Upper lobe of left lung (tissue), 4 donors: ENCODE measurements around the gene HDAC8.

Experiments
- POLR2A ChIP-seq, 4 donors: fragments of 450-650 bp; IDR thresholded peaks; one replicate each; pipeline ENCODE4 v1.5.1; 2016 to 2017; ENCODE audit warnings: antibody characterized with exemption in 4 of 4, mild to moderate bottlenecking in 2 of 4
- POLR2AphosphoS5 ChIP-seq, 2 donors: sonication (generic); formaldehyde crosslinking; IDR thresholded peaks; one replicate each; pipeline ENCODE4 v1.5.1; 2017; ENCODE audit warnings: antibody characterized with exemption in 2 of 2
- TF ChIP-seq, protein P1 (sequence below), 6 experiments: fragments of 450-650 bp in 4 of 6; fragments of 200-600 bp in 2 of 6; sonication (generic) in 2 of 6; IDR thresholded peaks; one replicate each; pipeline ENCODE4 v1.5.1; 2016 to 2019; ENCODE audit warnings: antibody characterized with exemption in 6 of 6

DNA sequence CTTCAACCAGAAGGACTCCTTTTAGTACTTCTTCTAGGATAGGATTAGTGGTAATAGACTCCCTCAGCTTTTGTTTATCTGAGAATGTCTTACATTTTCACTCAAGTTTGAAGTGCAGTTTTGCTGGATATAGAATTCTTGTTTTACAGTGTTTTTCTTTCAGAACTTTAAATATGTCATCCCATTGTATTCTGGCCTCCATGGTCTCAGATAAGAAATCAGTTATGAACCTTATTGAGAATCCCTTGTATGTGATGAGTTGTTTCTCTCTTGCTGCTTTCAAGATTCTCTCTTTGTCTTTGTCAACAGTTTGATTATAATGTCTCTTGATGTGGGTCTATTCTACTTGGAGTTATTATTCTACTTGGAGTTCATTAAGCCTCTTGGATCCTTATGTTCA is 150.8 kb downstream of the HDAC8 start:
- TF ChIP-seq POLR2A (IDR thresholded peaks at IDR 0.05) = no peak
- TF ChIP-seq, protein P1, sequence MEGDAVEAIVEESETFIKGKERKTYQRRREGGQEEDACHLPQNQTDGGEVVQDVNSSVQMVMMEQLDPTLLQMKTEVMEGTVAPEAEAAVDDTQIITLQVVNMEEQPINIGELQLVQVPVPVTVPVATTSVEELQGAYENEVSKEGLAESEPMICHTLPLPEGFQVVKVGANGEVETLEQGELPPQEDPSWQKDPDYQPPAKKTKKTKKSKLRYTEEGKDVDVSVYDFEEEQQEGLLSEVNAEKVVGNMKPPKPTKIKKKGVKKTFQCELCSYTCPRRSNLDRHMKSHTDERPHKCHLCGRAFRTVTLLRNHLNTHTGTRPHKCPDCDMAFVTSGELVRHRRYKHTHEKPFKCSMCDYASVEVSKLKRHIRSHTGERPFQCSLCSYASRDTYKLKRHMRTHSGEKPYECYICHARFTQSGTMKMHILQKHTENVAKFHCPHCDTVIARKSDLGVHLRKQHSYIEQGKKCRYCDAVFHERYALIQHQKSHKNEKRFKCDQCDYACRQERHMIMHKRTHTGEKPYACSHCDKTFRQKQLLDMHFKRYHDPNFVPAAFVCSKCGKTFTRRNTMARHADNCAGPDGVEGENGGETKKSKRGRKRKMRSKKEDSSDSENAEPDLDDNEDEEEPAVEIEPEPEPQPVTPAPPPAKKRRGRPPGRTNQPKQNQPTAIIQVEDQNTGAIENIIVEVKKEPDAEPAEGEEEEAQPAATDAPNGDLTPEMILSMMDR (IDR thresholded peaks at IDR 0.05) = no peak
- no peak for TF ChIP-seq POLR2AphosphoS5 (IDR thresholded peaks at IDR 0.05)
